ENCODE data around the gene RALGPS1.

RALGPS1 gene

DNA sequence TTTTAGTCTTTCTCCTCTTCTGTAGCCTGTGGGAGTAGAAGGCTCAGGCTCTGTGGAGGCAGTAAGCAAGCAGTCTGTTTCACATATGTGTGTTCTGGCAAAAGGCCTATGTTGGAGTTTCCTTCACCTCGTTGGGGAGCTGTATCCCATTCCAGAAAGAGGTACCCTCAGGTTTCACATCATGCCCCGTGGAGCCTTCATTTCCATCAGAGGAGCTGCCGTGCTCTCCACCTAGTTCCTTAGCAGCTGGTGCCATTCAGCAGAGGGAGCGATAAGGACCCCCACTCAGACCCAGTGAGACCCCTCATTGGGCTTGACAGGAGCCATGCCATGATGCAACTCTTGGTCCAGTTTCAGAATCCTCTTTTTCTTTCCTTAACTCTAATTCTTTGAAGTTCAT is 258.5 kb downstream of the RALGPS1 start (continued):
- TF ChIP-seq ZNF76 (tag by site-specific recombination; IDR thresholded peaks at IDR 0.05; ENCODE audit: borderline replicate concordance, low read depth) (no peak), KLF1 (tag by site-specific recombination; IDR thresholded peaks at IDR 0.05) (no peak)
- TF ChIP-seq, protein P1, sequence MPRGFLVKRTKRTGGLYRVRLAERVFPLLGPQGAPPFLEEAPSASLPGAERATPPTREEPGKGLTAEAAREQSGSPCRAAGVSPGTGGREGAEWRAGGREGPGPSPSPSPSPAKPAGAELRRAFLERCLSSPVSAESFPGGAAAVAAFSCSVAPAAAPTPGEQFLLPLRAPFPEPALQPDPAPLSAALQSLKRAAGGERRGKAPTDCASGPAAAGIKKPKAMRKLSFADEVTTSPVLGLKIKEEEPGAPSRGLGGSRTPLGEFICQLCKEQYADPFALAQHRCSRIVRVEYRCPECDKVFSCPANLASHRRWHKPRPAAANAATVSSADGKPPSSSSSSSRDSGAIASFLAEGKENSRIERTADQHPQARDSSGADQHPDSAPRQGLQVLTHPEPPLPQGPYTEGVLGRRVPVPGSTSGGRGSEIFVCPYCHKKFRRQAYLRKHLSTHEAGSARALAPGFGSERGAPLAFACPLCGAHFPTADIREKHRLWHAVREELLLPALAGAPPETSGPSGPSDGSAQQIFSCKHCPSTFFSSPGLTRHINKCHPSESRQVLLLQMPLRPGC (tag by site-specific recombination; IDR thresholded peaks at IDR 0.05) = no peak

DNA sequence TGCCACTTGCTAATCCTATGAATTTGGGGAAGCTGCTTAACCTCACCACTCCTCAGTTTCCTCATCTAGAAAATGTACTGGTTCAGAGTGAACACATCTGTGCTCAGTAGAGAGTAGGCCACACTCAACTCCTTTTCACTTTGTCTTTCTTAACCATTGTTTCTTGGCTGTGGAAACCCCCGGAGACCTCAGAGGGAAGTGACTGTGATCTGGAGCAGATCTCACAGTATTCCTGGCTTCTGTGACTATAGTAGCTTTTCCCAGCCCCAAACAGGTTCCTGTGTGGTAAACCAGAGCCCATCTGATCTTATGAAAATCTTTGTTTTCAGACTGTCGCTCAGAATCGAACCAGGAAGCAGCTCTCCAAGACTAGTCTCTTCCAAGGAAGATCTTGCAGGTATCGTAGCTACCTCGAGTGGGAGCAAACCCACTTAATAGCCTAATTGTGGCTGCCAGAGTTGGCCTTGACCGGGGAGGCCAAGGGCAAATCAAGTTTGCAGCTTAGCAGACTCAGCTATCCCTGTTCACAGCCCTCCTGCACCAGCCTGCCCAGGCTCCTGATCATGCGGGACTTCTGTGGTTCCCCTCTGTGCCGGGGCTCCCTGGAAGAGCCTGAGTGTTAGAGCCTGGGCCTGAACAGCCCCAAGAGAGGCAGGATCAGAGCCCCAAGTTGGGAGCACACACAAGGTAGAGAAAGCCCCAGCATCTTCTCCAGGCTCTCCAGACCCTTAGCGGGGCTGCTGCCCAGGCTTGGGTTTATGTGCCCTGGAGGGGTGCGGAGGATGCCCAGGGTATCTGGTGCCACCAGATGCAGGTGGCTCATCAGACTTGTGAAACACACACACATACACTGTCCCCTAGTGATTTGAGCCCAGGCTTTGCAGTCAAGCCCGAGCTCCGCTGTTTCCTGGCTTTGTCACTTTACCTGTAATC is 260.1 kb downstream of the RALGPS1 start:
- H3K4me3 ChIP-seq (ENCODE audit: low read depth, low read length) = no peak overlapping the region
- no peaks in the 10 kb centered on the region for H3K36me3 ChIP-seq (ENCODE audit: control insufficient read depth in 2 of 2, insufficient read depth in 1 of 2, low read length in 2 of 2)
- no peak overlapping the region for H3K27ac ChIP-seq (ENCODE audit: extremely low read depth, low read depth, low read length)
- ChIA-PET POLR2A (no interaction called here), CTCF (interaction anchor here (0.6 to 0.8 kb wide), 3 partner anchors 8 to 440 kb away, joined by 3 read pairs; no protein-coding TSS in a partner anchor)
- TF ChIP-seq ZNF707 (tag by site-specific recombination; IDR thresholded peaks at IDR 0.05) = no peak
- TF ChIP-seq TCF7L2 (IDR thresholded peaks at IDR 0.05; ENCODE audit: borderline replicate concordance, low read depth, low read length) = no peak
- no peaks in the 10 kb centered on the region for H3K9me3 ChIP-seq (ENCODE audit: control insufficient read depth, insufficient read depth, low read depth, low read length)
- no peaks in the 10 kb centered on the region for H3K4me1 ChIP-seq (ENCODE audit: control insufficient read depth, insufficient read depth, low read length)

DNA sequence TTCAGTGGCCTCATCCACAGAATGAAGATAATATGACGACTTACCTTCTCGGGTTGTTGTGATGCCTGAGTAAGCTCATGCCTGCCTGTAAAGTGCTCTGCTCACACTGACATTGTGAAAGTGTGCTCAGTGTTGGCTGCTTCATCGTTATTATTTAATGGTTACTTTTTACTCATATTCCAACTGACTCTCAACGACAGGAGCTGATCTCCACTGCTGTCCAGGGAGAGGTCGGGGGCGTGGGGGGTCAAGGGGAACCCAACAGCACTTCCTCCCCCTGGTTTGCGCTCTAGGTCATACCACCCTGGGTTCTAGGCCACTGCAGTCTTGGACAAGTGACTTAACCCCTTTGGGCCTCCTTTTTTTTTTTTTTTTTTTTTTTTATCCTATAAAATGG is 260.7 kb downstream of the RALGPS1 start:
- Histone ChIP-seq H3K4me1 (ENCODE audit: control insufficient read depth, insufficient read depth, low read length) (no peaks in the 10 kb centered on the region), H3K36me3 (ENCODE audit: control insufficient read depth in 2 of 2, insufficient read depth in 1 of 2, low read length in 2 of 2) (no peaks in the 10 kb centered on the region), H3K4me3 (ENCODE audit: low read depth, low read length) (no peak overlapping the region), H3K9me3 (ENCODE audit: control insufficient read depth, insufficient read depth, low read depth, low read length) (no peaks in the 10 kb centered on the region), H3K27ac (ENCODE audit: extremely low read depth, low read depth, low read length) (no peak overlapping the region)
- TF ChIP-seq ZNF239 (tag by site-specific recombination; IDR thresholded peaks at IDR 0.05) (no peak), GLIS2 (tag by site-specific recombination; IDR thresholded peaks at IDR 0.05) (no peak)
- TF ChIP-seq, protein P2, sequence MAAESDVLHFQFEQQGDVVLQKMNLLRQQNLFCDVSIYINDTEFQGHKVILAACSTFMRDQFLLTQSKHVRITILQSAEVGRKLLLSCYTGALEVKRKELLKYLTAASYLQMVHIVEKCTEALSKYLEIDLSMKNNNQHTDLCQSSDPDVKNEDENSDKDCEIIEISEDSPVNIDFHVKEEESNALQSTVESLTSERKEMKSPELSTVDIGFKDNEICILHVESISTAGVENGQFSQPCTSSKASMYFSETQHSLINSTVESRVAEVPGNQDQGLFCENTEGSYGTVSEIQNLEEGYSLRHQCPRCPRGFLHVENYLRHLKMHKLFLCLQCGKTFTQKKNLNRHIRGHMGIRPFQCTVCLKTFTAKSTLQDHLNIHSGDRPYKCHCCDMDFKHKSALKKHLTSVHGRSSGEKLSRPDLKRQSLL (tag by site-specific recombination; IDR thresholded peaks at IDR 0.05) = no peak
- CTCF ChIA-PET = interaction anchor here (0.8 kb wide), 1 partner anchor 9 kb away, joined by 3 read pairs; no protein-coding TSS in a partner anchor
- POLR2A ChIA-PET = no interaction called here

DNA sequence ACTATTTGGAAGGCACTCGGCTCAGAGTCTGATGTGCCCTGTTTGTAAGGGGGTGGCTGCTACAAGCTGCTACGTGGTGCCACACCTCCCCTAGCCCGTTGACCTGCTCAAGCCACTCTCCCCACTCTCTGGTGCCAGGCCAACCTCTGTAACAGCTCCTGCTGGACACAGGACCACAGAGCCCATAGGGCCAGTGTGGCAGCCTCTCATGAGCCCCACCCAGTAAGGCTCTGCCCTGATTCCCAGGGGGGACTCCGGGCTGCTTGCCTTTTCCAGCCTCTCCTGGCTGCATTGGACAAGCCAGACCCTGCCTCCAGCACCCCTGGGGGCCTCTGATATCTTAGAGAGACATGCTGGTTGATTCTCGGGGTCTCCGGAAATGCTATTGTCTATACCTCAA is 261.2 kb downstream of the RALGPS1 start:
- H3K27ac ChIP-seq (ENCODE audit: extremely low read depth, low read depth, low read length) = no peak overlapping the region
- no peaks in the 10 kb centered on the region for H3K4me1 ChIP-seq (ENCODE audit: control insufficient read depth, insufficient read depth, low read length)
- CTCF ChIA-PET = interaction anchor here (0.8 kb wide), 1 partner anchor 9 kb away, joined by 3 read pairs; no protein-coding TSS in a partner anchor
- no peaks in the 10 kb centered on the region for H3K36me3 ChIP-seq (ENCODE audit: control insufficient read depth in 2 of 2, insufficient read depth in 1 of 2, low read length in 2 of 2)
- no peak for TF ChIP-seq ZFP41 (tag by site-specific recombination; IDR thresholded peaks at IDR 0.05; ENCODE audit: borderline replicate concordance)
- TF ChIP-seq, protein P3, sequence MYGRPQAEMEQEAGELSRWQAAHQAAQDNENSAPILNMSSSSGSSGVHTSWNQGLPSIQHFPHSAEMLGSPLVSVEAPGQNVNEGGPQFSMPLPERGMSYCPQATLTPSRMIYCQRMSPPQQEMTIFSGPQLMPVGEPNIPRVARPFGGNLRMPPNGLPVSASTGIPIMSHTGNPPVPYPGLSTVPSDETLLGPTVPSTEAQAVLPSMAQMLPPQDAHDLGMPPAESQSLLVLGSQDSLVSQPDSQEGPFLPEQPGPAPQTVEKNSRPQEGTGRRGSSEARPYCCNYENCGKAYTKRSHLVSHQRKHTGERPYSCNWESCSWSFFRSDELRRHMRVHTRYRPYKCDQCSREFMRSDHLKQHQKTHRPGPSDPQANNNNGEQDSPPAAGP (tag by site-specific recombination; IDR thresholded peaks at IDR 0.05) = no peak
- H3K9me3 ChIP-seq (ENCODE audit: control insufficient read depth, insufficient read depth, low read depth, low read length) = no peaks in the 10 kb centered on the region
- no peak overlapping the region for H3K4me3 ChIP-seq (ENCODE audit: low read depth, low read length)
- POLR2A ChIA-PET = no interaction called here

DNA sequence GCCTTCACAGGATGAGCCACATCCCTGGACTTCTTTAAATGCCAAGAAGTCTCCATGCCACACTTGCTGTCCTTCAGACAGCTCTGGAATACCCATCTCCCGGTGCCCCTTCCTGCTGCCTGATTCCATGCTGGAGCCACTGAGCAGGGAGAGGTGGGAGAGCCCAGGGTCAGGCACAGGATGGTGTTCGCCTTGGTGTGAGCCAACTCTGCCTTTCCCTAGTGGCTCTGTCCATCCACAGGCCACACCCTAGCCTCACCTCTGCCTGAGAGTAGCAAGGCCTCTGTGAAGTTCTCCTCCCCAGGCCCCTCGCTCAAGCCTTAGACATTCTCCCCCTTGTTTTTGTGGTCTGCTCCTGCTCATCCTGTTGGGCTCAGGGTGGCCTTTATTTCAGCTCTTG is 262.0 kb downstream of the RALGPS1 start:
- Histone ChIP-seq H3K4me1 (ENCODE audit: control insufficient read depth, insufficient read depth, low read length) (no peaks in the 10 kb centered on the region), H3K36me3 (ENCODE audit: control insufficient read depth in 2 of 2, insufficient read depth in 1 of 2, low read length in 2 of 2) (no peaks in the 10 kb centered on the region), H3K4me3 (ENCODE audit: low read depth, low read length) (no peak overlapping the region), H3K27ac (ENCODE audit: extremely low read depth, low read depth, low read length) (no peak overlapping the region), H3K9me3 (ENCODE audit: control insufficient read depth, insufficient read depth, low read depth, low read length) (no peaks in the 10 kb centered on the region)
- ChIA-PET CTCF (interaction anchor here (0.6 kb wide), 1 partner anchor 259 kb away, joined by 4 read pairs; no protein-coding TSS in a partner anchor), POLR2A (no interaction called here)
- TF ChIP-seq ZNF621 (tag by site-specific recombination; IDR thresholded peaks at IDR 0.05) (no peak), ZNF791 (tag by site-specific recombination; IDR thresholded peaks at IDR 0.05) (no peak), ZNF391 (tag by site-specific recombination; IDR thresholded peaks at IDR 0.05; ENCODE audit: borderline replicate concordance, low read depth) (no peak), ZNF157 (tag by site-specific recombination; IDR thresholded peaks at IDR 0.05) (no peak), ZNF423 (tag by site-specific recombination; IDR thresholded peaks at IDR 0.05) (no peak)
- TF ChIP-seq, protein P4, sequence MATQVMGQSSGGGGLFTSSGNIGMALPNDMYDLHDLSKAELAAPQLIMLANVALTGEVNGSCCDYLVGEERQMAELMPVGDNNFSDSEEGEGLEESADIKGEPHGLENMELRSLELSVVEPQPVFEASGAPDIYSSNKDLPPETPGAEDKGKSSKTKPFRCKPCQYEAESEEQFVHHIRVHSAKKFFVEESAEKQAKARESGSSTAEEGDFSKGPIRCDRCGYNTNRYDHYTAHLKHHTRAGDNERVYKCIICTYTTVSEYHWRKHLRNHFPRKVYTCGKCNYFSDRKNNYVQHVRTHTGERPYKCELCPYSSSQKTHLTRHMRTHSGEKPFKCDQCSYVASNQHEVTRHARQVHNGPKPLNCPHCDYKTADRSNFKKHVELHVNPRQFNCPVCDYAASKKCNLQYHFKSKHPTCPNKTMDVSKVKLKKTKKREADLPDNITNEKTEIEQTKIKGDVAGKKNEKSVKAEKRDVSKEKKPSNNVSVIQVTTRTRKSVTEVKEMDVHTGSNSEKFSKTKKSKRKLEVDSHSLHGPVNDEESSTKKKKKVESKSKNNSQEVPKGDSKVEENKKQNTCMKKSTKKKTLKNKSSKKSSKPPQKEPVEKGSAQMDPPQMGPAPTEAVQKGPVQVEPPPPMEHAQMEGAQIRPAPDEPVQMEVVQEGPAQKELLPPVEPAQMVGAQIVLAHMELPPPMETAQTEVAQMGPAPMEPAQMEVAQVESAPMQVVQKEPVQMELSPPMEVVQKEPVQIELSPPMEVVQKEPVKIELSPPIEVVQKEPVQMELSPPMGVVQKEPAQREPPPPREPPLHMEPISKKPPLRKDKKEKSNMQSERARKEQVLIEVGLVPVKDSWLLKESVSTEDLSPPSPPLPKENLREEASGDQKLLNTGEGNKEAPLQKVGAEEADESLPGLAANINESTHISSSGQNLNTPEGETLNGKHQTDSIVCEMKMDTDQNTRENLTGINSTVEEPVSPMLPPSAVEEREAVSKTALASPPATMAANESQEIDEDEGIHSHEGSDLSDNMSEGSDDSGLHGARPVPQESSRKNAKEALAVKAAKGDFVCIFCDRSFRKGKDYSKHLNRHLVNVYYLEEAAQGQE (tag by site-specific recombination; IDR thresholded peaks at IDR 0.05) = no peak
